IMR-90 (cell line): ENCODE results near the gene DAPK1. TPM values are rescaled to one million over a fixed set of nuclear protein-coding genes. Genes with fewer than 3 reads are reported as not detected.

Experiments
- ATAC-seq: fragments of 200-7000 bp; cut with Tn5 transposase; 2 replicates; pipeline ENCODE4 v1.9.1; 2020; ENCODE audit warnings: low read depth, mild to moderate bottlenecking, moderate library complexity
- BruUV-seq: library from RNA; stranded (reverse); fragments of 400-500 nt; replicated peaks from 2 replicates; lab custom pipeline; 2021; lab: Mats Ljungman, UMichigan
- CTCF ChIA-PET: fragments of 300-600 bp; formaldehyde crosslinking; extraction: SDS; loops from one replicate; lab custom pipeline; 2021; ENCODE audit warnings: antibody characterized with exemption; lab: Yijun Ruan, JAX
- POLR2A ChIA-PET: fragments of 300-600 bp; sonication (Branson Sonifier 250); formaldehyde crosslinking; loops from one replicate; lab custom pipeline; 2022; ENCODE audit warnings: antibody characterized with exemption; ENCODE audit not compliant: unreplicated experiment; lab: Charles Lee
- DNase-seq: peaks from one replicate; pipeline ENCODE4 v3.0.0; 2013
- H2AFZ ChIP-seq: replicated peaks from 2 replicates; pipeline ENCODE3; 2013; ENCODE audit warnings: low read length, mild to moderate bottlenecking; ENCODE audit not compliant: poor library complexity
- H2AK5ac ChIP-seq: 2 replicates; pipeline ENCODE4 v1.6.1; 2013; ENCODE audit warnings: low read depth, low read length, inconsistent platforms
- H2AK9ac ChIP-seq: replicated peaks from 2 replicates; pipeline ENCODE3; 2013; ENCODE audit warnings: mild to moderate bottlenecking, low read depth, low read length, moderate library complexity; ENCODE audit not compliant: poor library complexity
- H2BK120ac ChIP-seq: 2 replicates; pipeline ENCODE4 v1.6.1; 2013; ENCODE audit warnings: low read depth, low read length, inconsistent platforms
- H2BK15ac ChIP-seq: 3 replicates; pipeline ENCODE4 v1.6.1; 2013; ENCODE audit warnings: low read depth, low read length, inconsistent platforms
- H2BK20ac ChIP-seq: 2 replicates; pipeline ENCODE4 v1.6.1; 2013; ENCODE audit warnings: low read depth, mild to moderate bottlenecking, inconsistent platforms, low read length, moderate library complexity
- H2BK5ac ChIP-seq: 2 replicates; pipeline ENCODE4 v1.6.1; 2013; ENCODE audit warnings: mild to moderate bottlenecking, low read depth, low read length, inconsistent platforms; ENCODE audit not compliant: poor library complexity, severe bottlenecking
- H3K14ac ChIP-seq: replicated peaks from 2 replicates; pipeline ENCODE4 v1.6.1; 2013; ENCODE audit warnings: low read depth, low read length, inconsistent platforms
- H3K18ac ChIP-seq: 2 replicates; pipeline ENCODE4 v1.6.1; 2013; ENCODE audit warnings: low read depth, low read length, control low read depth
- H3K23ac ChIP-seq: 2 replicates; pipeline ENCODE4 v1.6.1; 2013; ENCODE audit warnings: low read depth, low read length, inconsistent platforms
- H3K27ac ChIP-seq: 2 replicates; pipeline ENCODE4 v1.5.1; 2013; ENCODE audit warnings: mild to moderate bottlenecking, control low read depth, low read length; ENCODE audit not compliant: insufficient read depth
- H3K27me3 ChIP-seq: 2 replicates; pipeline ENCODE4 v1.6.1; 2013; ENCODE audit warnings: low read length; ENCODE audit not compliant: control insufficient read depth, insufficient read depth
- H3K36me3 ChIP-seq: 2 replicates; pipeline ENCODE4 v1.6.1; 2013; ENCODE audit warnings: low read length, mixed read lengths; ENCODE audit not compliant: control insufficient read depth, insufficient read depth
- H3K4ac ChIP-seq: 2 replicates; pipeline ENCODE4 v1.6.1; 2013; ENCODE audit warnings: low read depth, low read length, inconsistent platforms
- H3K4me1 ChIP-seq: 2 replicates; pipeline ENCODE4 v1.6.1; 2013; ENCODE audit warnings: low read length, mixed read lengths; ENCODE audit not compliant: control insufficient read depth, insufficient read depth
- H3K4me2 ChIP-seq: 2 replicates; pipeline ENCODE4 v1.6.1; 2013; ENCODE audit warnings: low read depth, mild to moderate bottlenecking, control low read depth, low read length, moderate library complexity
- H3K4me3 ChIP-seq: 2 replicates; pipeline ENCODE4 v1.5.1; 2013; ENCODE audit warnings: low read depth, mild to moderate bottlenecking, control low read depth, low read length, moderate library complexity; ENCODE audit not compliant: insufficient read depth
- H3K56ac ChIP-seq: 2 replicates; pipeline ENCODE4 v1.6.1; 2013; ENCODE audit warnings: low read length, inconsistent platforms; ENCODE audit not compliant: insufficient read depth; ENCODE audit errors: extremely low read depth
- H3K79me1 ChIP-seq, 2 experiments: 2 replicates each; pipeline ENCODE4 v1.6.1; 2013; ENCODE audit warnings: low read length in 2 of 2, inconsistent platforms in 1 of 2, low read depth in 1 of 2
- H3K9ac ChIP-seq: 2 replicates; pipeline ENCODE4 v1.6.1; 2013; ENCODE audit warnings: low read depth, low read length, control low read depth
- H3K9me1 ChIP-seq: 2 replicates; pipeline ENCODE4 v1.6.1; 2013; ENCODE audit warnings: low read length, inconsistent platforms; ENCODE audit not compliant: insufficient read depth
- H3K9me3 ChIP-seq: 2 replicates; pipeline ENCODE4 v1.6.1; 2013; ENCODE audit warnings: low read length; ENCODE audit not compliant: control insufficient read depth, insufficient read depth
- H4K20me1 ChIP-seq: 2 replicates; pipeline ENCODE4 v1.6.1; 2013; ENCODE audit warnings: low read length, inconsistent platforms; ENCODE audit not compliant: insufficient read depth
- H4K5ac ChIP-seq: 2 replicates; pipeline ENCODE4 v1.6.1; 2013; ENCODE audit warnings: mild to moderate bottlenecking, low read depth, low read length, control low read depth
- H4K8ac ChIP-seq, 2 experiments: 2 replicates each; pipeline ENCODE4 v1.6.1; 2013; ENCODE audit warnings: low read depth in 2 of 2, low read length in 2 of 2, control low read depth in 1 of 2, inconsistent platforms in 1 of 2
- H4K91ac ChIP-seq: 2 replicates; pipeline ENCODE4 v1.6.1; 2013; ENCODE audit warnings: low read depth, low read length, inconsistent platforms; ENCODE audit not compliant: insufficient read depth
- CTCF ChIP-seq: conservative IDR thresholded peaks from 2 replicates; pipeline ENCODE4 v1.5.1; 2012; ENCODE audit warnings: mild to moderate bottlenecking, low read depth, low read length, improper control_type of control experiment
- FOS ChIP-seq: fragments of 150-350 bp; IDR thresholded peaks from 2 replicates; pipeline ENCODE4 v1.6.1; 2016; ENCODE audit warnings: low read depth, low read length
- MAZ ChIP-seq: IDR thresholded peaks from 2 replicates; pipeline ENCODE4 v1.6.1; 2012; ENCODE audit warnings: low read depth, mild to moderate bottlenecking, low read length, improper control_type of control experiment, moderate library complexity, borderline replicate concordance
- NFE2L2 ChIP-seq: fragments of 150-350 bp; IDR thresholded peaks from 2 replicates; pipeline ENCODE4 v1.6.1; 2016; ENCODE audit warnings: low read depth, mild to moderate bottlenecking, low read length
- RAD21 ChIP-seq: IDR thresholded peaks from 2 replicates; pipeline ENCODE4 v1.6.1; 2012; ENCODE audit warnings: low read length, improper control_type of control experiment
- WGBS, 2 experiments: methylation state at CpG; one replicate each; pipeline versions ENCODE4 v1.1.5 to v1.1.7; 2013; ENCODE audit warnings: missing lambda C conversion rate in 2 of 2; ENCODE audit not compliant: insufficient read length in 1 of 2; ENCODE audit errors: extremely low coverage in 2 of 2; 5-methylcytosine and 5-hydroxymethylcytosine counted together
- dilution Hi-C: fragments of 300-500 bp; cut with HindIII; formaldehyde crosslinking; loops from one replicate; pipeline ENCODE4 v1.14.3; 2018; ENCODE audit warnings: low sequenced_read_pairs; ENCODE audit not compliant: unreplicated experiment
- in situ Hi-C: fragments of 300-500 bp; cut with MboI; formaldehyde crosslinking; loops from 3 replicates; pipeline ENCODE4 v1.14.3; 2019; ENCODE audit warnings: low sequenced_read_pairs, inconsistent platforms, mixed read lengths
- intact Hi-C: fragments of 100-400 bp; cut with micrococcal nuclease; formaldehyde crosslinking; loops from 2 replicates; pipeline ENCODE4 v1.10.0; 2022
- polyA plus RNA-seq, 3 experiments: library from polyadenylated mRNA; depleted of rRNA; stranded (reverse); fragments of >200 nt; gene quantifications; 2 replicates each; pipeline ENCODE4 v1.2.3, GENCODE V29; 2012; ENCODE audit warnings: low replicate concordance in 1 of 3
- total RNA-seq: library from RNA; depleted of rRNA; stranded (reverse); fragments of >200 nt; gene quantifications from 2 replicates; pipeline ENCODE4 v1.2.3, GENCODE V29; 2012

Gene DAPK1
- total and polyA plus RNA-seq, 2 of the 4 experiments (the other 2 are of a cell fraction) = under 0.01 to 0.03 TPM

GRCh38 chr9:87656485-87656884 lies 158.8 kb downstream of the DAPK1 start:
- Histone ChIP-seq H3K18ac (no peak overlapping the region), H3K4me1 (no peaks in the 10 kb centered on the region; the same call in 1 of the 2 replicates), H2AFZ (peak overlapping the region; percentile 46), H3K79me1 (no peaks in the 10 kb centered on the region), H4K20me1 (no peaks in the 10 kb centered on the region), H3K56ac (no peak overlapping the region), H2BK15ac (no peak overlapping the region), H3K4ac (no peak overlapping the region), H3K36me3 (no peaks in the 10 kb centered on the region), H3K27me3 (peaks cover 6% of the 10 kb centered on the region), H3K14ac (no peak overlapping the region), H3K4me3 (no peak overlapping the region), H3K9ac (no peak overlapping the region), H3K9me3 (no peaks in the 10 kb centered on the region), H4K91ac (no peak overlapping the region), H2BK120ac (no peak overlapping the region), H4K8ac (no peak overlapping the region), H4K5ac (no peak overlapping the region), H3K4me2 (peak overlapping the region; percentile 31; the same call in 1 of the 2 replicates), H2BK20ac (no peak overlapping the region), H2AK5ac (no peak overlapping the region), H3K9me1 (no peaks in the 10 kb centered on the region), H2BK5ac (no peak overlapping the region), H2AK9ac (no peak overlapping the region), H3K27ac (no peak overlapping the region), H3K23ac (no peak overlapping the region)
- ChIA-PET CTCF (interaction anchor here (0.8 to 0.9 kb wide), 2 partner anchors 316 to 319 kb away, joined by 3 read pairs; no protein-coding TSS in a partner anchor), POLR2A (no interaction called here)
- DNase-seq (peak; percentile 56), ATAC-seq (peak; percentile 100)
- in situ Hi-C loops (no loop called here), intact Hi-C loops (no loop called here), dilution Hi-C loops (no loop called here)
- TF ChIP-seq FOS (no peak), RAD21 (peak; percentile 46), MAZ (no peak), CTCF (peak; percentile 32; the same call in 1 of the 2 replicates), NFE2L2 (no peak)
- BruUV-seq = no TSS peak
- 7% methylated on average over 7 of the region's 8 CpGs; no CpG with 5 or more reads in 1 of the 2 experiments for WGBS, 2 experiments
